ENCODE data around the gene ACSS3. TPM values are rescaled to one million over a fixed set of nuclear protein-coding genes. Genes with fewer than 3 reads are reported as not detected.
"Not testable (repeated sequence)": the region's sequence is repeated elsewhere in the genome, so short reads cannot be mapped to it uniquely, and the experiment has no call there.

The ACSS3 gene, protein sequence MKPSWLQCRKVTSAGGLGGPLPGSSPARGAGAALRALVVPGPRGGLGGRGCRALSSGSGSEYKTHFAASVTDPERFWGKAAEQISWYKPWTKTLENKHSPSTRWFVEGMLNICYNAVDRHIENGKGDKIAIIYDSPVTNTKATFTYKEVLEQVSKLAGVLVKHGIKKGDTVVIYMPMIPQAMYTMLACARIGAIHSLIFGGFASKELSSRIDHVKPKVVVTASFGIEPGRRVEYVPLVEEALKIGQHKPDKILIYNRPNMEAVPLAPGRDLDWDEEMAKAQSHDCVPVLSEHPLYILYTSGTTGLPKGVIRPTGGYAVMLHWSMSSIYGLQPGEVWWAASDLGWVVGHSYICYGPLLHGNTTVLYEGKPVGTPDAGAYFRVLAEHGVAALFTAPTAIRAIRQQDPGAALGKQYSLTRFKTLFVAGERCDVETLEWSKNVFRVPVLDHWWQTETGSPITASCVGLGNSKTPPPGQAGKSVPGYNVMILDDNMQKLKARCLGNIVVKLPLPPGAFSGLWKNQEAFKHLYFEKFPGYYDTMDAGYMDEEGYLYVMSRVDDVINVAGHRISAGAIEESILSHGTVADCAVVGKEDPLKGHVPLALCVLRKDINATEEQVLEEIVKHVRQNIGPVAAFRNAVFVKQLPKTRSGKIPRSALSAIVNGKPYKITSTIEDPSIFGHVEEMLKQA
- not detected in 2 replicates for total RNA-seq (2014; rRNA removed; shearing (Covaris generic))

DNA sequence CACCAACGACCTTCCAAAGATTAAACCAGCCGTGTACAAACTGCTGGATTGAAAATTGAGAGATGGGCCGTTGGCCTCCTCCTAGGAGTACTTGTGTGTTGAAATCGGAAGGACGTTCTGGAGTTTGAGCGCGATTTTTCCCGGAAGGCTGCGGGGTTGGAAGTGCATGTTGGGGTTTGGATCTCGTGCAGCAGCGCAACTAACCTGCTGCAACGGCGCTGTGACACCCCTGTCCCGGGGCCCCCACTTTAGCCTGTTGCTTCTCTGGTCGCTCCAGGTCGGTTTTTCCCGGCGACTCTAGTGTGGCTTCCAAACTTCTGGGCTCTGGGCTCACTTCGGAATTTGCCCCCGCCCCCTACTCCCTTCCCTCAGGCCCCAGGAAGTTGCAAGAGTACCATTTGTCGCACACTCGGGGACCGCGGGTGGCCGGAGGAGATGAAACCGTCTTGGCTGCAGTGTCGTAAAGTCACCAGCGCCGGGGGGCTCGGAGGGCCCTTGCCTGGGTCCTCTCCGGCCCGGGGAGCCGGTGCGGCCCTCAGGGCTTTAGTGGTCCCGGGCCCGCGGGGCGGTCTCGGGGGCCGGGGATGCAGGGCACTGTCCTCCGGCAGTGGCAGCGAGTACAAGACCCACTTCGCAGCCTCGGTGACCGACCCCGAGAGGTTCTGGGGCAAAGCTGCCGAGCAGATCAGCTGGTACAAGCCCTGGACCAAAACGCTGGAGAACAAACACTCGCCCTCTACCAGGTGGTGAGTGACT, at the start of gene ACSS3:
ACSS3 (plus strand) TSS at position 394 of the 756 bp plus-strand sequence; CDS start at position 436, 42 bp downstream.
- no peak for DNase-seq (ENCODE audit: low spot score)

DNA sequence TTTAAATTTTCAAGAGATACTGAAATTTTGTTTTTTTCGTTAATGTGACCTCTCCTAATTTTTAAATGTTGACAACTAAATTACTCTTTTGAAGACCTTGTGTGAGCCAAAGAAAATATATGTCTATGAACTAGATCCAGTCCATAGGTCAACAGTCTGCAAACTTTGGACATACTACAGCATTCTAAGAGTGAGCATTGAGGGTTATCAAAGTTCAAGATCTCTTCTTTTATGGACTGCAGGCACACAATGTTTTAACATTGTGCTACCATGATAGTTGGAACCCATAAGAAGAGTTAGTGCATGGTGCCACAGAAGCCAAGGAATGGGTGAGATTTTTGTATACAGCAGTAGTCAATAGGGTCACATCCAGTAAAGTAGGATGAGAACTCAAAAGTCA, 43.0 kb upstream of the ACSS3 start:
- no peak for DNase-seq (ENCODE audit: low spot score)

DNA sequence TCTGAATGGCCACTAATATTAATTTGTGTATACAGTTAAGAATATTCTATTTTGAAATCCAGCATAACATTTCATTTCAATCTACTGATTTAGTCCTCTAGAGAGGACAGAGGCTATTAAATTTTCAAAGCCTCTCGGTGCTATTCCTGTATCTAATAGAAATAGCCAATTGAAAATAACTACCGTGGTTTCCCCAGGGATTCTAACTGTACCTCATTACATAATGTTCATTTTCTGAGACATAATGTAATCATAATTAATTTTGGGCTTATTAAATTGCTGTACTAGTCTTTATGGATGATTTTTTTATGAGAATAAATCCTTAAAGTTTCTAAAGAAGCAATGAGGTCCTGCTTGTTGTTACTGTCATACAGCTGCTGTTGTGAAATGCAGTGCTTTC, 38.6 kb upstream of the ACSS3 start:
- DNase-seq (ENCODE audit: low spot score), result no peak

DNA sequence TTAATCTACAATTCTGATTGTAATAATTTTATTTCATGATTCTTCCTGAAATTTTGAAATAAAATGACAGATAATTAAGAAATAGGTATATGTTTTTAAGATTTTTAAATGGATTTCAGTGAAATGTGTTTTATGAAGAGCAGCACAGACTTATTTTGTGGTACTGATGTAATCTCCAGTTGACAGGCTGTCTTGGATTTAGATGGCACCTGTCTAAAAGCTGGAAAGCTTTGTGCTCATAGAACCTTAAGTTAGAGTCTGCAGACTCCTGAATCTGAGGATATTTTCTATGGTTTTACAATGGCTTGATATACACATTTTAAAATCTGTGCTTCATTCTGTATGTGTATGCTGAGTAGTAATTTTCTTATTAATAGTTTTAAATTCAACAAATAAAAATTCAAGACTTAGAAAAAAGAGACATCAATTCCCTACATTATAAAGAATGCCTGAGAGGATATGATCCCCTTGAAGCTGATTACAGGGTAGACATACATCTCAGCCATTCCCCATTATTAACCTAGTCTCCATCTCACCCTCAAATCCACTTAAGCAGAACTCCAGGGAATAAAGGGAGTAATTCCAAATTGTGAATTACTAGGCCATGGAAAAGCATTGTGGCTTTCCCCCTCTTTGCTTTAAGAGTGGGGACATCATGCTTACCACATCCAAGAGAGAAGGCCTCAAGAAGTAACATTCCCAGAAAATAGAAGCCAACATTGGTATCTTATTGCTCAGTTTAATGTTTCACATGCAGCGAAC, 33.7 kb upstream of the ACSS3 start:
- no peak for DNase-seq (ENCODE audit: low spot score)

DNA sequence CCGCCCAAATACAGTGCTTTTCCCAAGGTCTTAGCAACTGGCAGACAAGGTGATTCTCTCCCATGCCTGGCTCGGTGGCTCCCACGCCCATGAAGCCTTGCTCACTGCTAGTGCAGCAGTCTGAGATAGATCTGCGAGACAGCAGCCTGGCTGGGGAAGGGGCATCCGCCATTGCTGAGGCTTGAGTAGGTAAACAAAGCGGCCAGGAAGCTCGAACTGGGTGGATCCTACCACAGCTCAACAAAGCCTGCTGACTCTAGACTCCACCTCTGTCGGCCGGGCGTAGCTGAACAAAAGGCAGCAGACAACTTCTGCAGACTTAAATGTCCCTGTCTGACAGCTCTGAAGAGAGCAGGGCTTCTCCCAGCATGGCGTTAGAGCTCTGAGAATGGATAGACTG, 12.9 kb upstream of the ACSS3 start:
- not testable (repeated sequence) for DNase-seq (ENCODE audit: low spot score)

DNA sequence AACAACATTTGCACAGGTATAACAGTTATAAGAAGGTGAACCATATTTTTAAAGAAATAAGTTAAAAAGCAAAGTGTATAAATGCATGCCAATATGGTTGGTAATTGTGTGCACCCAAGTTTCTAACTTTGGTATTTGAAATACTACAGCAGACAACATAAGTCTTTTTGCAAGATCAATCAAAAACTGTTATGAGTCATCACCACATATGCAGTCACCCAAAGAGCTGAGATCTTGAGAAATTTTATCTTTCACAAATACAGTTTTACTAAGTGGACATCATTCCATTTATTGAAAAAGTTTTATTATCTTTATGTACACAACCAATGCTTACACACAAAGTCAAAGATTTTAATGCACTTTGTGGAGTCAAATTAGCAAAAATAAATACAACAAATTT, 7.0 kb upstream of the ACSS3 start:
- no peak for DNase-seq (ENCODE audit: low spot score)

DNA sequence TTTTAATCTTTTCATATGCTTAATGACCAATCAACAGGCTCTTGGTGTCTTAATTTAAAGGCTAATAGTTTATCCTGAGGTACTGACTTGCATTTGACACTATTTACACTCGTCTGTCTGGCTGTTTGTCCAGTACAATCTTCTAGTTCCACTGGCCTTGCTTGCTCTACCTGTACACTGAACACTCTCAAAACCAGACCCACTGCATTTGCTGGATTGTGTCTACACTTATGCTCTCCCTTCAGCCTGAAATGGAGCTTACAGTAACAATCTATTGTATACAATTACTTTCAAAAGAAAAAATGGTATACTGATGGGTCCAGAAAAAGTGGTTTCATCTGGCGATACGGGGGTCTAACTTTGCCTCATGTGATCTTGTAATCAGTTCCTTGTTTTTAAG, 2.3 kb upstream of the ACSS3 start:
- no peak for DNase-seq (ENCODE audit: low spot score)

DNA sequence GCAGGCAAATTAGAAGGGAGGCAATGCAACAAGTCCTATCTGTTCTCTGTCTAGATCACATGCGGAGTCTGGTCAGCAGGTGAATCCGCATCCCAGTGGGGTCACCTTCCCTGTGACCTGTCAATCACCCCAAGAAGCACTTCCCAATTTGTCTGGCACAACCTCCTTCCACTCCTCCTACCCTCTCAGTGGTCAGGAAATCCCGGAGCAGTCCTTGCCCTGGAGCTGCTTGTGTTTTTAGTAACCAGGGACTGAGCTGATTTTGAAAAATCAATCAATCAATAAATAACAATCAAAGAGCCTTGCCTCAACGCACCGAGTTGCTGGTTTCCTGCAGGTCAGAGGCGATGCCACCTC, 572 bp upstream of the ACSS3 start:
- DNase-seq (ENCODE audit: low spot score), result no peak

DNA sequence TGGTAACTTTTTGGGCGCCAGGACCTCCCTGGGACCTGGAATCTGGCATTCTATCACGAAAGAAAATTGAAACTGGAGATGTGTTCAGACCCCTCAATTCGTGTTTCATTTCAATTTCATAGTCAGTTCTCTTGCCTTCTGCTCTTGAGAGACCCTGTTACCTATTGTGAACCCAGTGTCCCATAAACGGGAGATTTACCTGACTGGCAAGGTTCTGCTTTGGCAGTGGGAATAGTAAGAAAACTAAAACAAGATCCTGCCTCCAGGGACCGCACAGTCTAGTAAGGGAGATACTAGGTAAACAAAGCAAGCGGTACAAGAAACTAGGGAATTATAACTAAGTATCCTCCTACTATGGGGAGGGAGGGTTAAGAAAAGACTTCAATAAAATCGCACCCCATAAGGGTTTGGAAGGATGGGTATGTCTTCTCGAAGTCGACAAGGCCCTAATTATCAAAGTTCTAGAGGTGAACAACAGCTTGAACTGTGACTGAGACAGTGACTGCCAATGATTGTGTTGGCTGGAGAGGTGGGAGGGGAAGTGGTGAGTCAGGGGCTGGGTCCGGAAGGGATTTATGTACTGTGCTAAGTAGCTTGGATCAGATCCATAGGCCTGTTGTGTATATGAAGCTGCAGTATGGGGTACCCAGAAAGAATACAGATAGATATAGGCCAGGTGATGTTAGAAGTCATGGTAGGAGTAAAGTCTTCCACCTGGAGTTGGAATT, 754 bp downstream of the ACSS3 start:
- DNase-seq (ENCODE audit: low spot score), result peak; percentile 5

DNA sequence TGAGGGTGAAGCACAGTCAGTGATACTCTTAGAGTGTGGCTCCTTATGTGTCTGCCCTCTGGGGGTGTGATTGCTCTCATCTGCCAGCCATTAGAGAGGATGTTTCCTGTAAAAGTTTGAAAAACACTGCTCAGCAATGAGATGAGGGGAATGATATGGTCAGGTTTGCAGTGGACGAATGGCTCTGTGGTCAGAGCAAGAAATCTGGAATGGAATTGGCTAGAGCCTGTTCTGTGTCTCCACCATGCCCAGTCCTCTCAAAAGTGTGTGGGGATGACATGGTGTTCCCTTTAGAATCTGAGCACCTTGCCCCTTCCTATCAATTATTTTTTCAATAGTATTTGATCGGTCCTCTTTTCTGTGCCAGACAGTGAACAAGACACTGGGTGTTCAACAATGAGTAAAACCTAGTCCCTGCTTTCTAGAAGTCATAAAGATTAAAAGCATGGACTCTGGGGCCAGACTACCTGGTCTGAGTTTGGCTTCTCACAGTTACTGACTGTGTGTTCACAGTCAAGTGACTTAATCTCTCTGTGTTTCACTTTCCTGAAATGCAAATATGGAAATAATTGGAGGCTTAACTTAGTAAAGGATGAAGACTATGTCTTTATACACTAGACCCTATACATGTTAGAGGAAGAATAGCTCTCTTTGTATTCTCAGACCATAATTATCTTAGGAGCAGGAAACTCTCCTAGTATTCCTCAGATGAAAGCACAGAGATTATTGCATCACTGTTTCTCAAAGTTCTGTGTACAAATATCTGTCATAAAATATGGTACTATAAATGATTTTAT, 1.6 kb downstream of the ACSS3 start:
- DNase-seq (ENCODE audit: low spot score), result no peak

DNA sequence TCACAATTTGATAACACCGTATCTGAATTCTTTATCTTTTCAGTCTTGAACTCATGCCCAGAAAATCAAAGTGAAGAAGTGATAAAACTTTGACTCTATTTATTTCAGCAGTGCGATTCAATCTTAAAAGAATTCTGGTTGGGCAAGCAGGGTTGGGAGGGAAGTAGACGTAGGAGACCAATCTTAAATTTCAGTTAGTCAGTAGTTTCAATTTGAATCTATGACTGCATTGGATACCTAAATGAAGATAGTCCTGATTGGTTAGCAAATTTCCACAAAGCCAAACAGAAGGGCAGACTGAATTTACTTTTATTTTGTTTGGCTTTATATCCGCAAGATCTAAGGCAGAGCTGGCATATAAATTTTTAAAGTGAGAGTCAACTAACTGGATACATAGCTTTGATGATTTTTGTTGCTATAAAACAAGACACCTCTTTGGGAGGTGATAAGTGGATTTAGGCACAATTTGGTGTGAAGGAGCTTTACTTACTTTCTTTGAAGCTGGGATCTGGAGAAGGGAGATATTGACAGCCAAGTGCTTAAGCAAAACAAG, 2.6 kb downstream of the ACSS3 start:
- no peak for DNase-seq (ENCODE audit: low spot score)

DNA sequence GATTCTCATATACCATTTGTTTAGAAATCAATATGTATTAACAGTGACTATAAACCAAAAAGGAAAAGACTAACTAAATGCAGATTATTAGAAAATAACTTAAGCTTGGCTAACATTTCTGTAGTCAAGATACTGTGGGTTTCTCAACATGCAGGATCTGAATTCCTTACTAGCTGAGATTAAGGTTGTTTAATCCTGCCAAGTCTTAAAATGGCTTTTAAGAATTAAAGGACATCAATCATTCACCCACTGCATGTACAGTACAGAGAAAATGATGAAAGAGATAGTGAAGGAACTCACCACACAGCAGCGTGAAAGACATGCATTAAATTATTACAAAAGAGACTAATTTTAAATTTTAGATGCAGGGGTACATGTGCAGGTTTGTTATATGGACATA, 3.8 kb downstream of the ACSS3 start:
- no peak for DNase-seq (ENCODE audit: low spot score)

DNA sequence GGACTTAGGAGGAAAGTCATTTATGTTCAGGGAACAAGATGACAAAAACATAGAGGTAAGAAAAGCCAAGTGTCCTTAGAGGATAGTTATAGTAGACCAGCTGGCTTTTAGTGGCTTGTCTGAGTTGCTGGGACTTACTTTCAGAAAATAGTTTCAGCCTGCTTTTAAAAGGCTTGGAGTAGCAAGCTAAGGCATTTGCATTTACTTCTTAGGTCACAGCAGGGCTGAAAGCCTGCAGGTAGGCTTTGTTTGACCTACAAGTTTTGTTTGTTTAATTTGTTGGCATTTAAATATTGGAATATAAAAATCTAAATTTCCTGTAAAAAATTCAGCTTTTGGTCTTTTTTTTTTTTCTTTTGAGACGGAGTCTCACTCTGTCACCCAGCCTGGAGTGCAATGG, 5.1 kb downstream of the ACSS3 start:
- no peak for DNase-seq (ENCODE audit: low spot score)

DNA sequence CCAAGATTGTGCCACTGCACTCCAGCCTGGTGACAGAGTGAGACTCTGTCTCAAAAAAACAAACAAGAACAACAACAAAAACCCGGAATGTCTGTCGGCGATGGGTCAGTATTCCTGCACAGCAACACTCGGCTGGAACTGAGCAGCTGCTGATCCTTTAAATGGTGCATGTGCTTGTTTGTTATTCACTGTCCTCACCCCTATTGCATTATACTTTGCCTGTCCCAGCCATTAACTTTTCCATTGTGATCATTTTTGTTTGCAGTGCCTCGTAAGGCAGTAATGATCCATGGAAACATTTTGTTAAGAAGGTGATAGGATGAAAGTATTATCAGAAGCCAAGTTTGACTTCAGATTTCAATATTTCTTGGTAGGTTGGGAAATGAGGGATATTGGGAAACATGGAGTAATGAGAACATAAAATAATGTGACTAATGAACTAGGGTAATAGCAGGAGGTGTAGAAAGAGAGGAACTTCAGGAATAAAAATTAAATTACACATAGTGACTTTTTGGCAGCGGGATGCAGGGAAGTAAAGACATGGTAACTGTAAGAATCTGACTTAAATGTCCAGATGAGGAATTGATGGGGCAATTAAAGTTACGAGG, 6.1 kb downstream of the ACSS3 start:
- no peak for DNase-seq (ENCODE audit: low spot score)

DNA sequence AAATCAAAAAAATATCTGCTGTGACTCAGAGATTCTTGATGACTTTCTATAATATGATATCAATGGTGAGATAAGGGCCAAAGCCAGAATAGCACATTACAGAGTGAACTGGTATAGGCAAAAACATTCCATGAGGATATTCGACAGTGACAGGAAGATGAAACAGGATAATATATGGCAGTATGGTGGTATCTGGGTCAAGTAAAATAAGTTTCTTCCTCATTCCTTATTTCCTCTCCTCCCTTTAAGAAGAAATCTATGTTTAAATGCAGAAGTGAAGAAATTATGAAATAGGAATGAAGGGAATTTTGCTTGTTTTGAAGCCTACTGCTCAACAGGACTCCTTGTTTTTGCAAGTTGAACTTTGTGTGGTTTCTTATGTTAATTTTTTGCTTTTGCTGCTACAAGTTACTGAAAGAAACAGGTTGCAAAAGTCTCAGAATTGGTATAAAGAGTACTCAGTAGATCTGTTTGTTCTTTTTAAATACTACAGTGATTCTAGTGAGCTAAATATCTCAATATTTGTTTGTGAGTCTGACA, 7.0 kb downstream of the ACSS3 start:
- no peak for DNase-seq (ENCODE audit: low spot score)

DNA sequence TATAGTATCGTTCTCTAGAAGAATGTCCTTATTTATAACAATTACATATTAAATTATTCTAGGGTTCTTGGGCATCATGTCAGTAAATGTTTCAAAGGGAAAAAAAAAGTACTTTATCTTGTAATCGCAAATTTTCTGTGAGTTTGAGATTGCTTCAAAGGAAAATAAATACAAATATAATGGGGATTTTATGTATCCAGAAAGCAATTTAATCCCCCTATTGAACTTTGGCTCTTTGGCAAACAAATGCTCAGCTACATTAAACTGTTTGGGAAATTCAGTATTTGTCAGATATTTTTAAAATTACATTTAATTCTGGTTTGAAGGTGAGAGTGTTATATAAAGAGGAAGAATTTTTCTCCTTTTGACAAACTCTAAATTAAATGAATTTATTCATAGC, 8.0 kb downstream of the ACSS3 start:
- no peak for DNase-seq (ENCODE audit: low spot score)

DNA sequence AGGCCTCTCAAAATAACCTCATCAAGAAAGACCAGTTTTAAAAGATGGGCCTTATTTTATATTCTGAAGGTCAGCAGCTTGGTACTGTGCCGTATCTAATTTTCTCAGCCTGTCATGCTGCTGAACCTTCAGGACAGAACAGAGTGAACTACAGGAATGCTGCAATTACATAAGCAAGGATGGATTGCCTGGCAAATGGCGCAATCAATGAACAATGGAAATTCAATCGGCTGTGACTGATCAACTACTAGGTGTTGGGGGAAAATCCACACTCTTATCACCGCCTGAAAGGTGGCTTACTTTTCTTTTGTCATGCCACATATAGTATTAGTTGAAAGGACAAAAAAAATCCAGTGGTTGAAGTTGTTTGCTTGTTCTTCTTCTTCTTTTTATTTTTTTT, 8.5 kb downstream of the ACSS3 start:
- DNase-seq (ENCODE audit: low spot score), result no peak

DNA sequence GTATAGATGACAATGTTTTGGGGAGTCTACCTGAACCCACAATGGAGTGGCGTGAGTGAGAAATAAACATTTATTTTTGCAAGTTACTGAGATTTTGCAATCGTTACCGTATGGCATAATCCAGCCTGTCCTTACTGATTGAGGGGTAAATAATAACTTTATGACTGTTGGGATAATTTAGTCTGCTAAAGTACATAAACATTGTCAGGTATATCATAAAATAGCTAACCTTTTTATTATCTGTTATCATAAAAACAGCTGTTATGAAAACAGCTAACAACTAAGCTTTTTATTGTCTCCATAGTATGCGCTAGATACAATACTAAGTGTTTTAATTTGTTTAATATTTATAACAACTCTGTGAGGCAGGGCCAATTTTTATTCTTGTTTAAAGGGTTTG, 10.3 kb downstream of the ACSS3 start:
- no peak for DNase-seq (ENCODE audit: low spot score)

DNA sequence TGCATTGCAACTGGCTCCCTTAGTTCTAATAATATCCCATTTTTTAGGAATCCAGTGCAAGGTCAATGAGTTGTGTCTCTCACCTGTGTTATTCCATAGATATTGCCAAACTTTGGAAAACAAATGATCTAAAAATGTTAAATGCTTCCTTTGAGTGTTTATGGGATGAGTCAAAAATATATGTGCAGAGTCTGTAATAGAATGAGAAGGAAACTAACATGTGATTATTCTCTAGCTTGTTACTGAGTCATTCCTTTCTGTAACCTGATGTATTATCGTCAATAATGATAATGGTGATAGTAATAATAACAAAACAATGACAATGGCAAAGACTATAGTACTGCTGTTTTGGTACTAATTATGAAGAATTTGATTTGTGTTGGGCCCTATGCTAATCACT, 11.5 kb downstream of the ACSS3 start:
- DNase-seq (ENCODE audit: low spot score), result no peak

Data from A172 (cell line).